GM23248 (cell line): ENCODE measurements around the gene DXO. TPM values are rescaled to one million over a fixed set of nuclear protein-coding genes. Genes with fewer than 3 reads are reported as not detected.

Source experiments
- DNase-seq: peaks from one replicate; pipeline ENCODE4 v3.0.0-alpha.2; 2015
- H2AFZ ChIP-seq: fragments of 200-600 bp; sonication (generic); 2 replicates; pipeline ENCODE4 v1.6.1; 2016; ENCODE audit warnings: antibody characterized with exemption
- H3F3A ChIP-seq: fragments of 200-600 bp; sonication (generic); 2 replicates; pipeline ENCODE4 v1.6.1; 2016; ENCODE audit warnings: mild to moderate bottlenecking, antibody characterized with exemption, mixed run types; ENCODE audit not compliant: insufficient read depth
- H3K27ac ChIP-seq: fragments of 200-600 bp; sonication (generic); 2 replicates; pipeline ENCODE4 v1.5.1; 2016; ENCODE audit warnings: mild to moderate bottlenecking
- H3K27me3 ChIP-seq: fragments of 200-600 bp; sonication (generic); replicated peaks from 2 replicates; pipeline ENCODE4 v1.6.1; 2016; ENCODE audit warnings: mild to moderate bottlenecking; ENCODE audit not compliant: insufficient read depth
- H3K36me3 ChIP-seq: fragments of 200-600 bp; sonication (generic); 2 replicates; pipeline ENCODE4 v1.6.1; 2016; ENCODE audit warnings: low read depth, mild to moderate bottlenecking
- H3K4me1 ChIP-seq: fragments of 200-600 bp; sonication (generic); 2 replicates; pipeline ENCODE4 v1.6.1; 2016; ENCODE audit warnings: mild to moderate bottlenecking; ENCODE audit not compliant: insufficient read depth
- H3K4me2 ChIP-seq: fragments of 200-600 bp; sonication (generic); one replicate; pipeline ENCODE4 v1.6.1; 2016; ENCODE audit warnings: mild to moderate bottlenecking; ENCODE audit not compliant: unreplicated experiment
- H3K4me3 ChIP-seq: fragments of 200-600 bp; sonication (generic); 2 replicates; pipeline ENCODE4 v1.5.1; 2016; ENCODE audit warnings: mild to moderate bottlenecking
- H3K79me2 ChIP-seq: fragments of 200-600 bp; sonication (generic); 2 replicates; pipeline ENCODE4 v1.6.1; 2016; ENCODE audit warnings: mild to moderate bottlenecking; ENCODE audit not compliant: insufficient read depth
- H3K9ac ChIP-seq: fragments of 200-600 bp; sonication (generic); 2 replicates; pipeline ENCODE4 v1.6.1; 2016; ENCODE audit warnings: mild to moderate bottlenecking
- H3K9me2 ChIP-seq: fragments of 200-600 bp; sonication (generic); 2 replicates; pipeline ENCODE4 v1.6.1; 2016; ENCODE audit warnings: mixed run types, mild to moderate bottlenecking, moderate library complexity; ENCODE audit not compliant: insufficient read depth
- H3K9me3 ChIP-seq: fragments of 200-600 bp; sonication (generic); one replicate; pipeline ENCODE4 v1.6.1; 2017; ENCODE audit warnings: low read depth
- H4K20me1 ChIP-seq: fragments of 200-600 bp; sonication (generic); 2 replicates; pipeline ENCODE4 v1.6.0; 2016; ENCODE audit not compliant: insufficient read depth
- EZH2 ChIP-seq: fragments of 200-600 bp; sonication (generic); IDR thresholded peaks from 2 replicates; pipeline ENCODE4 v1.6.1; 2018; ENCODE audit warnings: antibody characterized with exemption, mild to moderate bottlenecking; ENCODE audit not compliant: insufficient read depth, poor library complexity, severe bottlenecking
- EZH2phosphoT487 ChIP-seq: fragments of 200-600 bp; sonication (generic); IDR thresholded peaks from 2 replicates; pipeline ENCODE4 v1.6.1; 2018; ENCODE audit warnings: antibody characterized with exemption, moderate library complexity, mild to moderate bottlenecking, low read depth; ENCODE audit not compliant: insufficient read depth
- WGBS, 2 experiments: methylation state at CpG; one replicate each; pipeline ENCODE4 v1.1.6; 2015 to 2017; ENCODE audit warnings: low lambda C conversion rate in 2 of 2, low coverage in 1 of 2; ENCODE audit errors: missing lambda C conversion rate in 2 of 2; 5-methylcytosine and 5-hydroxymethylcytosine counted together
- in situ Hi-C: fragments of 300-500 bp; cut with MboI; formaldehyde crosslinking; loops from 2 replicates; pipeline ENCODE4 v1.15.0; 2020
- polyA plus RNA-seq: library from polyadenylated mRNA; unstranded; fragments of >200 nt; fragmentation: Nextera tagmentation; extraction: Ambion mirVana; gene quantifications from 2 replicates; pipeline ENCODE4 v1.2.1, GENCODE V29; 2016
- total RNA-seq: library from RNA; depleted of rRNA; stranded (reverse); fragments of >200 nt; shearing (Covaris generic); gene quantifications from 2 replicates; pipeline ENCODE4 v1.2.3, GENCODE V29; 2014

DXO gene
- total and polyA plus RNA-seq, 2 experiments from 2014 or later, result 24.2 to 26.6 TPM

- in situ Hi-C loops, result no loop called here
- TF ChIP-seq EZH2 (no peak), EZH2phosphoT487 (no peak)
- Histone ChIP-seq H4K20me1 (no peaks in the 10 kb centered on the region), H3K27ac (peak overlapping the region; percentile 96), H3K9ac (peak overlapping the region; percentile 99), H3K9me3 (no peaks in the 10 kb centered on the region), H3K27me3 (no peaks in the 10 kb centered on the region), H3K36me3 (peaks cover 15% of the 10 kb centered on the region; the same call in 1 of the 2 replicates), H3K79me2 (peaks cover 53% of the 10 kb centered on the region), H3K4me2 (peak overlapping the region; percentile 94), H3K4me1 (peaks cover 13% of the 10 kb centered on the region), H2AFZ (no peak overlapping the region), H3F3A (peaks cover 23% of the 10 kb centered on the region), H3K9me2 (no peaks in the 10 kb centered on the region), H3K4me3 (peak overlapping the region; percentile 90)
- DNase-seq, result peak; percentile 56
- WGBS, 2 experiments, result 63 to 68% methylated on average over 17 of the region's 17 CpGs
Observed at GRCh38 chr6:31969712-31970603, 2.0 kb downstream of the DXO start.

DNA sequence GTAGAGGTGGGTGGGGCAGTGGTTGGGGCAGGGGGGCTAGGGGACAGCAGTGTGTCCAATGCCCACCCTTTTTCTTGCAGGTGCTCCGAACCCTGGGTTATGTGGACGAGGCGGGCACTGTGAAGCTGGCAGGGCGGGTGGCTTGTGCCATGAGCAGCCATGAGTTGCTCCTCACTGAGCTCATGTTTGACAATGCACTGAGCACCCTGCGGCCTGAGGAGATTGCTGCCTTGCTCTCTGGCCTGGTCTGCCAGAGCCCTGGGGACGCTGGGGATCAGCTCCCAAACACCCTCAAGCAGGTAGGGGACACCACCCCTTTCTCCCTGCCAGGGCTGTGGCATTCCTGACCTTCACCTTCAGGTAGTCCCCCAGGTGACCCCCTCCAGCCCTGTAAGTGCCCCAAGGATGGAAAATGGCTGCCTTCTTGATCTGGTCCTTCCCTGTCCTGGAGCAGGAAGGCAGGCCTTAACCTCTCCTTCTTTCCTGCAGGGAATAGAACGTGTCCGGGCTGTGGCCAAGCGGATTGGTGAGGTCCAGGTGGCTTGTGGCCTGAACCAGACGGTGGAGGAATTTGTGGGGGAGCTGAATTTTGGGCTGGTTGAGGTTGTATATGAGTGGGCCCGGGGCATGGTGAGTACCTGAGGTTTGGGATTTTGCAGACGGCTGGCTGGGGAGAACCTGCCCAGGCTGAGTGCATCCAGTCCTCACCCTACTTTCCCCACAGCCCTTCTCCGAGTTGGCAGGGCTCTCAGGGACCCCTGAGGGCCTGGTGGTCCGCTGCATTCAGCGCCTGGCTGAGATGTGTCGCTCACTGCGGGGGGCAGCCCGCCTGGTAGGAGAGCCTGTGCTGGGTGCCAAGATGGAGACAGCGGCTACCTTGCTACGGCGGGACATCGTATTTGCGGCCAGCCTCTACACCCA lies 2.9 kb downstream of the DXO start:
- H3K27ac ChIP-seq, result peak overlapping the region; percentile 96; the same call in 1 of the 2 replicates
- in situ Hi-C loops, result no loop called here
- peaks cover 23% of the 10 kb centered on the region for H3F3A ChIP-seq
- no peaks in the 10 kb centered on the region for H3K9me2 ChIP-seq
- no peak overlapping the region for H3K4me3 ChIP-seq
- no peaks in the 10 kb centered on the region for H4K20me1 ChIP-seq
- H3K4me2 ChIP-seq, result peak overlapping the region; percentile 41
- no peak for DNase-seq
- TF ChIP-seq EZH2phosphoT487 (no peak), EZH2 (no peak)
- H3K9ac ChIP-seq, result 0 out of 2 replicates have a peak overlapping the region, but pooled peaks have one; percentile 99
- H3K4me1 ChIP-seq, result peaks cover 13% of the 10 kb centered on the region
- peaks cover 44% of the 10 kb centered on the region for H3K79me2 ChIP-seq
- H3K9me3 ChIP-seq, result no peaks in the 10 kb centered on the region
- peaks cover 22% of the 10 kb centered on the region; the same call in 1 of the 2 replicates for H3K36me3 ChIP-seq
- no peaks in the 10 kb centered on the region for H3K27me3 ChIP-seq
- H2AFZ ChIP-seq, result no peak overlapping the region
- WGBS, 2 experiments, result 79 to 81% methylated on average over 20 to 22 of the region's 23 CpGs

DNA sequence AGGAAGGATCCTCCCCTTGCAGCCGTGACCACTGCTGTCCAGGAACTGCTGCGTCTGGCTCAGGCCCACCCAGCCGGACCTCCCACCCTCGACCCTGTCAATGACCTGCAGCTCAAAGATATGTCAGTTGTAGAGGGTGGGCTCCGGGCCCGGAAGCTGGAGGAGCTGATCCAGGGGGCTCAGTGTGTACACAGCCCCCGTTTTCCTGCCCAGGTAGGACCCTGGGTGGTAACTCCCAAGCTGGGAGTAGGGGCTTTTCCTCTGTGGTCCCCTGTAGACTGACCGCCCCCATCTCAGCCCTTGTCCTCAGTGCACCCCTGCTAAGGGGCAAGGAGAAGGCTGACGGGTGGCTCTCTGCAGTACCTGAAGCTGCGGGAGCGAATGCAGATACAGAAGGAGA lies 3.6 kb downstream of the DXO start:
- Histone ChIP-seq H3K9ac (no peak overlapping the region), H3K9me2 (no peaks in the 10 kb centered on the region), H3F3A (peaks cover 20% of the 10 kb centered on the region), H3K79me2 (peaks cover 37% of the 10 kb centered on the region), H3K36me3 (peaks cover 22% of the 10 kb centered on the region; the same call in 1 of the 2 replicates), H3K27ac (no peak overlapping the region), H2AFZ (no peak overlapping the region), H3K4me2 (no peak overlapping the region), H3K4me1 (peaks cover 11% of the 10 kb centered on the region), H4K20me1 (no peaks in the 10 kb centered on the region), H3K4me3 (no peak overlapping the region), H3K9me3 (no peaks in the 10 kb centered on the region), H3K27me3 (no peaks in the 10 kb centered on the region)
- in situ Hi-C loops, result no loop called here
- DNase-seq, result no peak
- WGBS, 2 experiments, result 84 to 88% methylated on average over 11 of the region's 11 CpGs
- TF ChIP-seq EZH2phosphoT487 (no peak), EZH2 (no peak)

GRCh38 chr6:31967926-31968320 lies 4.0 kb downstream of the DXO start:
- Histone ChIP-seq H4K20me1 (no peaks in the 10 kb centered on the region), H3K79me2 (peaks cover 33% of the 10 kb centered on the region), H3K36me3 (peaks cover 22% of the 10 kb centered on the region; the same call in 1 of the 2 replicates), H3F3A (peaks cover 18% of the 10 kb centered on the region), H2AFZ (no peak overlapping the region), H3K27me3 (no peaks in the 10 kb centered on the region), H3K9me3 (no peaks in the 10 kb centered on the region), H3K9me2 (no peaks in the 10 kb centered on the region), H3K9ac (no peak overlapping the region), H3K27ac (no peak overlapping the region), H3K4me1 (peaks cover 9% of the 10 kb centered on the region), H3K4me2 (no peak overlapping the region), H3K4me3 (no peak overlapping the region)
- 55 to 59% methylated on average over 3 of the region's 3 CpGs for WGBS, 2 experiments
- in situ Hi-C loops, result no loop called here
- DNase-seq, result no peak
- TF ChIP-seq EZH2phosphoT487, result no peak
- TF ChIP-seq EZH2, result no peak
